Fibroblast of lung (primary cell): Measurements from ENCODE around the gene FAAP24.

Experiments used
- CTCF ChIP-seq, 2 donors: IDR thresholded peaks in 1 of 2; conservative IDR thresholded peaks in 1 of 2; 1 replicate in 1 of 2; 2 replicates in 1 of 2; pipeline ENCODE4 v1.5.1; 2011 to 2012; ENCODE audit warnings: low read length in 2 of 2, control low read depth in 1 of 2, inconsistent platforms in 1 of 2, low read depth in 1 of 2, mild to moderate bottlenecking in 1 of 2
- EZH2 ChIP-seq: IDR thresholded peaks from 2 replicates; pipeline ENCODE4 v1.5.1; 2012; ENCODE audit warnings: low read length, control low read depth, mild to moderate bottlenecking; ENCODE audit errors: missing control alignments

GRCh38 chr19:32971012-32971595 is 938 bp upstream of the FAAP24 start:
- TF ChIP-seq CTCF (conservative IDR thresholded peaks at IDR 0.05 in 1 of 2, IDR thresholded peaks at IDR 0.05 in 1 of 2; ENCODE audit: low read depth in 1 of 2, low read length in 2 of 2) (no peak), EZH2 (no peak)
